Stimulated activated naive CD8-positive, alpha-beta T cell treated with anti-CD3 and anti-CD28 coated beads, Interleukin-15, Interleukin-2, amounts not matched to agents 100 ng/mL and 50 ng/mL, for 24 hours (primary cell): Measurements from ENCODE around the gene VPS18.

Source experiments
- H3K27ac Mint-ChIP-seq: one replicate; pipeline ENCODE4 v1.8.0; 2021; ENCODE audit warnings: mild to moderate bottlenecking, mixed read lengths
- H3K27me3 Mint-ChIP-seq: one replicate; pipeline ENCODE4 v1.8.0; 2021; ENCODE audit warnings: mixed read lengths
- H3K36me3 Mint-ChIP-seq: one replicate; pipeline ENCODE4 v1.8.0; 2021; ENCODE audit warnings: low read depth, mixed read lengths
- H3K4me1 Mint-ChIP-seq: one replicate; pipeline ENCODE4 v1.8.0; 2021; ENCODE audit warnings: low read depth, mixed read lengths
- H3K4me3 Mint-ChIP-seq: one replicate; pipeline ENCODE4 v1.8.0; 2021; ENCODE audit warnings: mild to moderate bottlenecking, mixed read lengths
- H3K9me3 Mint-ChIP-seq: one replicate; pipeline ENCODE4 v1.8.0; 2021; ENCODE audit warnings: mixed read lengths

VPS18 gene

GRCh38 chr15:40893733-40894680, at the start of gene VPS18:
TSS of gene VPS18 (plus strand) at chr15:40894450. CDS start at chr15:40894769, 319 bp downstream.
- H3K9me3 Mint-ChIP-seq = no peaks in the 10 kb centered on the region
- peaks cover 19% of the 10 kb centered on the region for H3K36me3 Mint-ChIP-seq
- H3K4me3 Mint-ChIP-seq = peak within 1 kb of the TSS; percentile 97
- no peaks in the 10 kb centered on the region for H3K27me3 Mint-ChIP-seq
- peak within 1 kb of the TSS; percentile 93 for H3K27ac Mint-ChIP-seq
- H3K4me1 Mint-ChIP-seq = peaks cover 26% of the 10 kb centered on the region

GRCh38 chr15:40844696-40845030, 49.6 kb upstream of the VPS18 start:
- H3K27me3 Mint-ChIP-seq = peaks cover 4% of the 10 kb centered on the region
- H3K4me1 Mint-ChIP-seq = peaks cover 28% of the 10 kb centered on the region
- no peaks in the 10 kb centered on the region for H3K9me3 Mint-ChIP-seq
- H3K36me3 Mint-ChIP-seq = no peaks in the 10 kb centered on the region
- peak overlapping the region; percentile 40 for H3K27ac Mint-ChIP-seq
- peak overlapping the region; percentile 88 for H3K4me3 Mint-ChIP-seq

- peak overlapping the region; percentile 40 for H3K27ac Mint-ChIP-seq
- H3K9me3 Mint-ChIP-seq = no peaks in the 10 kb centered on the region
- peak overlapping the region; percentile 88 for H3K4me3 Mint-ChIP-seq
- peaks cover 4% of the 10 kb centered on the region for H3K27me3 Mint-ChIP-seq
- peaks cover 28% of the 10 kb centered on the region for H3K4me1 Mint-ChIP-seq
- no peaks in the 10 kb centered on the region for H3K36me3 Mint-ChIP-seq
Observed at GRCh38 chr15:40845036-40845435, 49.2 kb upstream of the VPS18 start.

- H3K4me1 Mint-ChIP-seq = peaks cover 28% of the 10 kb centered on the region
- H3K27ac Mint-ChIP-seq = no peak overlapping the region
- no peaks in the 10 kb centered on the region for H3K36me3 Mint-ChIP-seq
- H3K9me3 Mint-ChIP-seq = no peaks in the 10 kb centered on the region
- H3K4me3 Mint-ChIP-seq = peak overlapping the region; percentile 25
- H3K27me3 Mint-ChIP-seq = peaks cover 4% of the 10 kb centered on the region
Observed at GRCh38 chr15:40845511-40846284, 48.6 kb upstream of the VPS18 start.

- Mint-ChIP-seq H3K36me3 (no peaks in the 10 kb centered on the region), H3K4me1 (peaks cover 28% of the 10 kb centered on the region), H3K4me3 (no peak overlapping the region), H3K27ac (no peak overlapping the region), H3K27me3 (peaks cover 4% of the 10 kb centered on the region), H3K9me3 (no peaks in the 10 kb centered on the region)
Observed at GRCh38 chr15:40846841-40847222, 47.4 kb upstream of the VPS18 start.

- Mint-ChIP-seq H3K4me1 (peaks cover 28% of the 10 kb centered on the region), H3K27me3 (peaks cover 4% of the 10 kb centered on the region), H3K9me3 (no peaks in the 10 kb centered on the region), H3K4me3 (no peak overlapping the region), H3K36me3 (no peaks in the 10 kb centered on the region), H3K27ac (no peak overlapping the region)
Observed at GRCh38 chr15:40847223-40847961, 46.9 kb upstream of the VPS18 start.

- Mint-ChIP-seq H3K27ac (no peak overlapping the region), H3K4me1 (peaks cover 14% of the 10 kb centered on the region)
Observed at GRCh38 chr15:40850576-40851112, 43.6 kb upstream of the VPS18 start.

GRCh38 chr15:40852529-40852928, 41.7 kb upstream of the VPS18 start:
- Mint-ChIP-seq H3K4me3 (no peak overlapping the region), H3K36me3 (no peaks in the 10 kb centered on the region), H3K27me3 (no peaks in the 10 kb centered on the region), H3K9me3 (no peaks in the 10 kb centered on the region), H3K4me1 (no peaks in the 10 kb centered on the region), H3K27ac (no peak overlapping the region)

More at GRCh38 chr15:40850576-40851112, 43.6 kb upstream of the VPS18 start:
- H3K9me3 Mint-ChIP-seq = no peaks in the 10 kb centered on the region
- no peak overlapping the region for H3K4me3 Mint-ChIP-seq
- H3K27me3 Mint-ChIP-seq = no peaks in the 10 kb centered on the region
- no peaks in the 10 kb centered on the region for H3K36me3 Mint-ChIP-seq

GRCh38 chr15:40853241-40853890, 40.9 kb upstream of the VPS18 start:
- H3K4me1 Mint-ChIP-seq = no peaks in the 10 kb centered on the region
- H3K27me3 Mint-ChIP-seq = no peaks in the 10 kb centered on the region
- H3K4me3 Mint-ChIP-seq = no peak overlapping the region

GRCh38 chr15:40854161-40854560, 40.1 kb upstream of the VPS18 start:
- Mint-ChIP-seq H3K4me1 (peaks cover 3% of the 10 kb centered on the region), H3K4me3 (no peak overlapping the region), H3K9me3 (no peaks in the 10 kb centered on the region), H3K27me3 (no peaks in the 10 kb centered on the region), H3K36me3 (no peaks in the 10 kb centered on the region), H3K27ac (no peak overlapping the region)

More at GRCh38 chr15:40853241-40853890, 40.9 kb upstream of the VPS18 start:
- no peaks in the 10 kb centered on the region for H3K9me3 Mint-ChIP-seq
- no peak overlapping the region for H3K27ac Mint-ChIP-seq
- no peaks in the 10 kb centered on the region for H3K36me3 Mint-ChIP-seq

- H3K4me1 Mint-ChIP-seq = peaks cover 7% of the 10 kb centered on the region
- H3K36me3 Mint-ChIP-seq = no peaks in the 10 kb centered on the region
- no peaks in the 10 kb centered on the region for H3K27me3 Mint-ChIP-seq
- no peaks in the 10 kb centered on the region for H3K9me3 Mint-ChIP-seq
- H3K4me3 Mint-ChIP-seq = no peak overlapping the region
- no peak overlapping the region for H3K27ac Mint-ChIP-seq
Observed at GRCh38 chr15:40855706-40856234, 38.5 kb upstream of the VPS18 start.

- no peak overlapping the region for H3K4me3 Mint-ChIP-seq
- no peaks in the 10 kb centered on the region for H3K27me3 Mint-ChIP-seq
- no peak overlapping the region for H3K27ac Mint-ChIP-seq
- no peaks in the 10 kb centered on the region for H3K36me3 Mint-ChIP-seq
- H3K9me3 Mint-ChIP-seq = no peaks in the 10 kb centered on the region
- peaks cover 7% of the 10 kb centered on the region for H3K4me1 Mint-ChIP-seq
Observed at GRCh38 chr15:40856746-40857145, 37.5 kb upstream of the VPS18 start.

GRCh38 chr15:40857601-40858341, 36.5 kb upstream of the VPS18 start:
- H3K27me3 Mint-ChIP-seq = no peaks in the 10 kb centered on the region
- H3K27ac Mint-ChIP-seq = no peak overlapping the region
- H3K4me3 Mint-ChIP-seq = no peak overlapping the region
- H3K9me3 Mint-ChIP-seq = no peaks in the 10 kb centered on the region
- H3K4me1 Mint-ChIP-seq = peaks cover 7% of the 10 kb centered on the region
- no peaks in the 10 kb centered on the region for H3K36me3 Mint-ChIP-seq
